Nephron progenitor cell (in vitro differentiated cells): ENCODE results near the gene CHST14.

Source experiments
- DNase-seq: peaks from one replicate; pipeline ENCODE4 v3.0.0; 2021
- H3K27ac Mint-ChIP-seq: 2 replicates; pipeline ENCODE4 v1.8.0; 2021; ENCODE audit warnings: mild to moderate bottlenecking, moderate library complexity, mixed read lengths
- H3K27me3 Mint-ChIP-seq: 2 replicates; pipeline ENCODE4 v1.8.0; 2021; ENCODE audit warnings: mild to moderate bottlenecking, low read depth, mixed read lengths; ENCODE audit not compliant: poor library complexity
- H3K36me3 Mint-ChIP-seq: 2 replicates; pipeline ENCODE4 v1.8.0; 2021; ENCODE audit warnings: low read depth, mixed read lengths
- H3K4me1 Mint-ChIP-seq: 2 replicates; pipeline ENCODE4 v1.8.0; 2021; ENCODE audit warnings: mixed read lengths
- H3K4me3 Mint-ChIP-seq: 2 replicates; pipeline ENCODE4 v1.8.0; 2021; ENCODE audit warnings: mild to moderate bottlenecking, moderate library complexity, mixed read lengths
- H3K9me3 Mint-ChIP-seq: 2 replicates; pipeline ENCODE4 v1.8.0; 2021; ENCODE audit warnings: mild to moderate bottlenecking, moderate library complexity, mixed read lengths
- CTCF ChIP-seq: fragments of 200-600 bp; sonication (generic); IDR thresholded peaks from 2 replicates; pipeline ENCODE4 v1.5.0; 2021; ENCODE audit warnings: antibody characterized with exemption

The CHST14 gene

GRCh38 chr15:40439960-40440742 lies 30.6 kb upstream of the CHST14 start:
- TF ChIP-seq CTCF = no peak
- H3K27ac Mint-ChIP-seq = peak overlapping the region; percentile 80
- H3K4me3 Mint-ChIP-seq = peak overlapping the region; percentile 86
- peak; percentile 54 for DNase-seq
- peaks cover 25% of the 10 kb centered on the region for H3K27me3 Mint-ChIP-seq
- H3K36me3 Mint-ChIP-seq = no peaks in the 10 kb centered on the region
- no peaks in the 10 kb centered on the region for H3K9me3 Mint-ChIP-seq
- peaks cover 78% of the 10 kb centered on the region for H3K4me1 Mint-ChIP-seq

- peak; percentile 96 for DNase-seq
- peaks cover 78% of the 10 kb centered on the region for H3K4me1 Mint-ChIP-seq
Measured at GRCh38 chr15:40440743-40441564, 29.8 kb upstream of the CHST14 start, which contains the start of gene BAHD1. BAHD1 (plus strand) TSS chr15:40440953; CDS start chr15:40458465, 17,512 bp downstream.

GRCh38 chr15:40441565-40442531 lies 28.9 kb upstream of the CHST14 start:
- Mint-ChIP-seq H3K4me3 (peak overlapping the region; percentile 91), H3K27ac (no peak overlapping the region), H3K4me1 (peaks cover 78% of the 10 kb centered on the region), H3K27me3 (peaks cover 16% of the 10 kb centered on the region), H3K36me3 (no peaks in the 10 kb centered on the region), H3K9me3 (no peaks in the 10 kb centered on the region)
- DNase-seq = peak; percentile 65
- TF ChIP-seq CTCF = no peak

More at GRCh38 chr15:40440743-40441564, 29.8 kb upstream of the CHST14 start, which contains the start of gene BAHD1:
- peak within 1 kb of the TSS; percentile 91 for H3K4me3 Mint-ChIP-seq
- no peak for TF ChIP-seq CTCF
- H3K36me3 Mint-ChIP-seq = no peaks in the 10 kb centered on the region
- H3K27me3 Mint-ChIP-seq = peaks cover 17% of the 10 kb centered on the region
- H3K9me3 Mint-ChIP-seq = no peaks in the 10 kb centered on the region
- peak within 1 kb of the TSS; percentile 80 for H3K27ac Mint-ChIP-seq

- Mint-ChIP-seq H3K27me3 (peaks cover 6% of the 10 kb centered on the region), H3K27ac (no peak overlapping the region), H3K4me1 (peaks cover 66% of the 10 kb centered on the region), H3K36me3 (no peaks in the 10 kb centered on the region), H3K4me3 (peak overlapping the region; percentile 89), H3K9me3 (no peaks in the 10 kb centered on the region)
- TF ChIP-seq CTCF = no peak
- no peak for DNase-seq
Measured at GRCh38 chr15:40443255-40443654, 27.5 kb upstream of the CHST14 start.

GRCh38 chr15:40443846-40444245 lies 26.9 kb upstream of the CHST14 start:
- no peak overlapping the region for H3K27ac Mint-ChIP-seq
- DNase-seq = no peak
- peaks cover 6% of the 10 kb centered on the region for H3K27me3 Mint-ChIP-seq
- peak overlapping the region; percentile 89 for H3K4me3 Mint-ChIP-seq
- H3K4me1 Mint-ChIP-seq = peaks cover 60% of the 10 kb centered on the region
- no peak for TF ChIP-seq CTCF
- no peaks in the 10 kb centered on the region for H3K36me3 Mint-ChIP-seq
- H3K9me3 Mint-ChIP-seq = no peaks in the 10 kb centered on the region
